Uterus (tissue), 2 donors: ENCODE measurements around the gene RELT.

Experiments
- CTCF ChIP-seq, 4 experiments: fragments of 200-600 bp in 2 of 4; fragments of 450-650 bp in 2 of 4; sonication (generic) in 2 of 4; IDR thresholded peaks; one replicate each; pipeline ENCODE4 v1.5.1; 2016 to 2019; ENCODE audit warnings: antibody characterized with exemption in 4 of 4, mild to moderate bottlenecking in 2 of 4, moderate library complexity in 1 of 4
- POLR2A ChIP-seq, 2 donors: fragments of 450-650 bp; IDR thresholded peaks; one replicate each; pipeline ENCODE4 v1.6.1; 2016; ENCODE audit warnings: antibody characterized with exemption in 2 of 2, mild to moderate bottlenecking in 1 of 2, moderate library complexity in 1 of 2

- TF ChIP-seq POLR2A (IDR thresholded peaks at IDR 0.05) (no peak), CTCF (IDR thresholded peaks at IDR 0.05) (no peak)
These were observed 4.1 kb downstream of the RELT start for GRCh38 chr11:73380331-73380730.
